ENCODE data around the gene CYSLTR2.

DNA sequence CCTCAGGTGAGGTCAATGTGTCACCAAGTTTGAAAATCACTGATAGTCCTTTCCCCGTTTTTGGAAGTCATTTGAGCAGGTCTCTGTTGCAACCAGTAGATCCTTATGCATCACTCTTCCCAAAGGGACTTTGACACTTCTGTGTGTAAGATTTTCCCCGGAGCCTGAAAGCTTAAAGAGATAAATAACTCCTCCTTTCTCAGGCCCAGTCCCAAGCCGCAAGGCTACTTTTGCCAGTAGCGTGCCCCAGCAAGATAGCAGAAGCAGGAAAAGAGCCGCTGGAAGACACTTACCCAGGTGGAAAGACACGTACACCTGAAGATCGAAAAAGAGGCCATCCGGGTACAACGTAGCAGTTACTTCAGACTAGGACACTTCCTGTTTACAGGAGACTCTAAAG lies 106.9 kb downstream of the CYSLTR2 start:
- TF ChIP-seq, protein P1, sequence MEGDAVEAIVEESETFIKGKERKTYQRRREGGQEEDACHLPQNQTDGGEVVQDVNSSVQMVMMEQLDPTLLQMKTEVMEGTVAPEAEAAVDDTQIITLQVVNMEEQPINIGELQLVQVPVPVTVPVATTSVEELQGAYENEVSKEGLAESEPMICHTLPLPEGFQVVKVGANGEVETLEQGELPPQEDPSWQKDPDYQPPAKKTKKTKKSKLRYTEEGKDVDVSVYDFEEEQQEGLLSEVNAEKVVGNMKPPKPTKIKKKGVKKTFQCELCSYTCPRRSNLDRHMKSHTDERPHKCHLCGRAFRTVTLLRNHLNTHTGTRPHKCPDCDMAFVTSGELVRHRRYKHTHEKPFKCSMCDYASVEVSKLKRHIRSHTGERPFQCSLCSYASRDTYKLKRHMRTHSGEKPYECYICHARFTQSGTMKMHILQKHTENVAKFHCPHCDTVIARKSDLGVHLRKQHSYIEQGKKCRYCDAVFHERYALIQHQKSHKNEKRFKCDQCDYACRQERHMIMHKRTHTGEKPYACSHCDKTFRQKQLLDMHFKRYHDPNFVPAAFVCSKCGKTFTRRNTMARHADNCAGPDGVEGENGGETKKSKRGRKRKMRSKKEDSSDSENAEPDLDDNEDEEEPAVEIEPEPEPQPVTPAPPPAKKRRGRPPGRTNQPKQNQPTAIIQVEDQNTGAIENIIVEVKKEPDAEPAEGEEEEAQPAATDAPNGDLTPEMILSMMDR (IDR thresholded peaks at IDR 0.05; ENCODE audit: low read length), result no peak
- no peak for TF ChIP-seq EZH2 (IDR thresholded peaks at IDR 0.05; ENCODE audit: borderline replicate concordance, low read length)
